ENCODE results near the gene HSD17B2.
"Not testable (repeated sequence)": the region's sequence is repeated elsewhere in the genome, so short reads cannot be mapped to it uniquely, and the experiment has no call there.

Gene HSD17B2

DNA sequence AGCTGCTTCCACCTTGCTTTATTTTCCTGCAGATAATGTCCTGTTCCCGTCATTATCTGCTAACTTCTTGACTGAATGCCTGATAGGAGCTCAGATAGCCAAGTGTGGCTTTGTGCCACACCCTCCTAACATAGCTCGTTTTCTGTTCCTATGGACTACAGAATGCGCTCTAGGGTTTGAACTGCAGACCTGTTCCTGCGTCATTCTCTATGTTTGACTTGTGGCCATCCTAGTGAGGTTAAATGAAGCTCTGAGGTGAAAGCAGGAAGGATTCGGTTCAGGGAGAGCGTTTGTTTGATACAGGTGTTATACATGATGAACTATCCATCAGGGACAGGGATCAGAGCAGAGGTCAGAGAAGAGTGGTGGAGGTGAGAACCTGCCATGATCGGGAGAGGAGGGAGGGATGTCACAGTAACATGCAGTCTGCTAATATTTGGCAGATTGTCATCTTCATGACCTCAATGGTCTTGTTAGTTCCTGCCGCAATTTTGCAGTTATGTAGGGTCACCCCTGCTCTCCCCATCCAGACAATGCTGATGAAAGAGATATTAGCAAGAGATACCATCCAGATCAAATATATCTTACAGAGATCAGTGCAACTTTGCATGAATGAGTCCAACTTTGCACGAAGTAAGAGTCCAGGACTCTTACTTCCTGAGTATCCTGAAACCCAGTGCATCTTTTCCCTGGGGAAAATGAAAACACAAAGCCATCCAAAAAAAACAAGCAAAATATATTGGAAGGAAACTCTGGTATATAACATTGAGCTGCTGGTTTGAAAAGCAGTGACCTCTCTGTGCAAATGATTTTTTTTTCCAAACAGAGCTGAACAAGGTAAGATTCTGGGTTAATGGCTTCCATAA, 102.1 kb downstream of the HSD17B2 start:
- DNase-seq, result no peak

DNA sequence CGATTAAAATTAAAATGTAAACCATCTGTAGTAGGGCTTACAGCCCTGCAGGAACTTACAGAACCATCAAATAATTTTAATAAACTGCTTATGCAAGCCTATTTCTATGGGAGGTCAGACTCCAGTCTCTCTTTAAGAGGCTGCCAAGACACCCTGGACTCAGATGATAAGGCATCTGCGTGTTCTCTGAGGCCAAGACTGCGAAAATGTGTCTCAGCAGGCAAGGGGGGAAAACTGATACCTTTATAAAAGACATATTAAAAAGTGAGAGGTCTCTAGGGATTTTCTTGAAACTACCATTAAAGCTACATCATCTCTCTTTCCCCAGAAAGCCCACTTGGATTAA, 102.7 kb downstream of the HSD17B2 start:
- no peak for DNase-seq

GRCh38 chr16:82138478-82139285, 103.6 kb downstream of the HSD17B2 start:
- no peak for DNase-seq

DNA sequence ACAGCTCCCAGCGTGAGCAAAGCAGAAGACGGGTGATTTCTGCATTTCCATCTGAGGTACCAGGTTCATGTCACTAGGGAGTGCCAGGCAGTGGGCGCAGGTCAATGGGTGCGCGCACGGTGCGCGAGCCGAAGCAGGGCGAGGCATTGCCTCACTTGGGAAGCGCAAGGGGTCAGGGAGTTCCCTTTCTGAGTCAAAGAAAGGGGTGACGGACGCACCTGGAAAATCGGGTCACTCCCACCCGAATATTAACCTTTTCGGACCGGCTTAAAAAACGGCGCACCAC, 104.2 kb downstream of the HSD17B2 start:
- DNase-seq, result not testable (repeated sequence)

DNA sequence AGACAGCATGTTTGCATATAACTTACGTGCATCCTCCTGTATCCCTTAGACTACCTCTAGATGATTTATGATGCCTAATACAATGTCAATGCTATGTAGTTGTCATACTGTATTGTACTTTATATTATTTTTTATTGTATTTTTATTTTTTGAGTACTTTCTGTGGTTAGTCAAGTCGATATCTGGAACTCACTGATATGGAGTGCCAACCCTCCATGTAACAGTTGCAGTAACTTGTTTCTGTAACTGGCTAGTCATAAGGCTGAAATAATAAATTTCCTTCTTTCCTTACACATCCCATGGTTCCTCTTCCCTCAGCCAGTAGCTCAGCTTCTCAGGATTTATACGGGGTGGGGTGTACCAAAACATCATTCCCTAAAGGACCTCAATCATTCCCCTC, 111.5 kb downstream of the HSD17B2 start:
- no peak for DNase-seq

DNA sequence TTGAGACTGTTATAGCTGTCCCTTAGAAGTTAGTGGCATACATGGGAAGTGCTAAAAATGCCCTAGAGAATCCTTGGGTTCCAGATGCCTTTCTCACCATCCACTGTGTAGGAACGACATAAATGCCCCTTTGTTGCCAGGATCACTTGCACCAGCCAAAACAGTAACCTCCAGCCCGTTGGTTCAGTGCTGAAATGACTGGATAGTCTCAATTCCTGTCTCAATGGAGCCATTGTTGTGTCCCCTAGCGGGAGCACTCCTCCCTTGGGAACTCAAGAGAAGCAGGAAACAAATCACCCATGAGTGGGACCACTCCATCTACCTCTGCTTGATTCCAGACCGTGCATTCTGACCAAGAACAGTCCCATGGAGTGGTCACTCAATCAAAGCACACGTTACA, 111.9 kb downstream of the HSD17B2 start:
- no peak for DNase-seq

DNA sequence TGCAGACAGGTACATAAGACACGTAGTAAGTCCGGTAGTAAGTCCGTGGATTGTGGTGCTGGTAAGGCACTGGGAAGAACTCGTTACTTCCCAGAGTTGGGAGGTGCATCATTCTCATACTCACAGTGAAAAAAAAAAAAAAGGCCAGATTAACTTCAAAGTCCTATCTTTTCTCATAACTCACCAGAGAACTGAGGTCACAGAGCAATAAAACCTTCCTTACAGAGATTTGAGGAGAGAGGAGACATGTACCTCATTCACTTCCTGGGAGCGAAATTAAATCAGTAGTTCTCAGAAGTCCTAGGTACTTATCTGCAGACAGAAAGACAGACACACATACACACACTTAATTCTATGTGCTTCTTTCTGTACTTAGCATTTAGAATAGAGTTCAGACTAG, 112.5 kb downstream of the HSD17B2 start:
- DNase-seq, result no peak
